K562 (cell line): ENCODE data around the gene ZNF865. TPM values are rescaled to one million over a fixed set of nuclear protein-coding genes. Genes with fewer than 3 reads are reported as not detected.
A peak's percentile ranks its signal among the peaks of the same experiment; 100 is the strongest.

Source experiments
- BCOR ChIP-seq: fragments of 450-650 bp; IDR thresholded peaks from 2 replicates; pipeline ENCODE4 v1.6.1; 2016
- CREM ChIP-seq: IDR thresholded peaks from 2 replicates; pipeline ENCODE4 v1.6.1; 2014; ENCODE audit warnings: antibody characterized with exemption, low read depth
- DMBX1 ChIP-seq: fragments of 250-450 bp; sonication (Bioruptor Pico); IDR thresholded peaks from 2 replicates; pipeline ENCODE4 v1.8.0; 2022; ENCODE audit warnings: inconsistent platforms, mild to moderate bottlenecking, moderate library complexity, borderline replicate concordance
- EP300 ChIP-seq: IDR thresholded peaks from 2 replicates; pipeline ENCODE4 v1.6.1; 2012; ENCODE audit warnings: low read length, improper control_type of control experiment
- FOXM1 ChIP-seq, 2 experiments: fragments of 450-650 bp in 1 of 2; sonication (generic) in 1 of 2; formaldehyde crosslinking in 1 of 2; IDR thresholded peaks; 2 replicates each; pipeline versions ENCODE4 v1.6.1 to v1.9.0; 2017 to 2022; ENCODE audit warnings: low read depth in 2 of 2, mild to moderate bottlenecking in 2 of 2, missing genetic modification reagents in 1 of 2, moderate library complexity in 1 of 2
- KLF16 ChIP-seq: IDR thresholded peaks from 2 replicates; pipeline ENCODE4 v1.6.1; 2016; ENCODE audit warnings: antibody characterized with exemption
- L3MBTL2 ChIP-seq: fragments of 450-650 bp; IDR thresholded peaks from 2 replicates; pipeline ENCODE4 v1.6.1; 2016; ENCODE audit warnings: mild to moderate bottlenecking, moderate library complexity
- LCOR ChIP-seq: sonication (generic); formaldehyde crosslinking; IDR thresholded peaks from 2 replicates; pipeline ENCODE4 v1.8.0; 2022; ENCODE audit warnings: mild to moderate bottlenecking, missing genetic modification reagents
- NCOA1 ChIP-seq: fragments of 450-650 bp; IDR thresholded peaks from 2 replicates; pipeline ENCODE4 v1.6.1; 2016; ENCODE audit warnings: low read depth
- NELFE ChIP-seq: IDR thresholded peaks from 2 replicates; pipeline ENCODE4 v1.6.1; 2011; ENCODE audit warnings: mild to moderate bottlenecking; ENCODE audit not compliant: insufficient read depth, insufficient read length
- PCBP2 ChIP-seq: fragments of 200-400 bp; formaldehyde crosslinking; IDR thresholded peaks from 2 replicates; pipeline ENCODE4 v1.6.1; 2018; ENCODE audit warnings: low read length, low read depth, mild to moderate bottlenecking, moderate library complexity; ENCODE audit not compliant: poor library complexity, severe bottlenecking
- POLR2A ChIP-seq: fragments of 450-650 bp; conservative IDR thresholded peaks from 2 replicates; pipeline ENCODE4 v1.6.1; 2016
- PRPF4 ChIP-seq: fragments of 200-400 bp; formaldehyde crosslinking; IDR thresholded peaks from one replicate; pipeline ENCODE4 v1.6.1; 2017; ENCODE audit warnings: low read length, low read depth, mild to moderate bottlenecking; ENCODE audit not compliant: insufficient read depth, poor library complexity, severe bottlenecking
- RHOXF2B ChIP-seq: fragments of 250-450 bp; sonication (Bioruptor Pico); conservative IDR thresholded peaks from 2 replicates; pipeline ENCODE4 v1.5.1; 2021
- SMAD1 ChIP-seq: fragments of 150-350 bp; IDR thresholded peaks from 2 replicates; pipeline ENCODE4 v1.6.1; 2014; ENCODE audit warnings: low read length, low read depth; ENCODE audit not compliant: partially characterized antibody
- SMC3 ChIP-seq: conservative IDR thresholded peaks from 2 replicates; pipeline ENCODE4 v1.6.1; 2011; ENCODE audit warnings: low read depth, low read length, improper control_type of control experiment; ENCODE audit not compliant: insufficient read depth
- SNIP1 ChIP-seq: fragments of 450-650 bp; IDR thresholded peaks from 2 replicates; pipeline ENCODE4 v1.7.1; 2017; ENCODE audit warnings: low read depth, mild to moderate bottlenecking
- TRIM24 ChIP-seq, 2 experiments: fragments of 450-650 bp; IDR thresholded peaks; 2 replicates each; pipeline ENCODE4 v1.6.1; 2016
- ZBTB8A ChIP-seq: fragments of 450-650 bp; IDR thresholded peaks from 2 replicates; pipeline ENCODE4 v1.6.1; 2018; ENCODE audit warnings: mild to moderate bottlenecking, moderate library complexity; ENCODE audit not compliant: partially characterized antibody
- ZNF124 ChIP-seq: sonication (generic); formaldehyde crosslinking; IDR thresholded peaks from 2 replicates; pipeline ENCODE4 v1.8.1; 2022; ENCODE audit warnings: missing genetic modification reagents
- ZNF140 ChIP-seq: fragments of 250-450 bp; sonication (Bioruptor Pico); IDR thresholded peaks from 2 replicates; pipeline ENCODE4 v1.8.0; 2021; ENCODE audit warnings: moderate library complexity, mild to moderate bottlenecking, inconsistent platforms
- ZNF57 ChIP-seq: fragments of 450-650 bp; formaldehyde crosslinking; IDR thresholded peaks from 2 replicates; pipeline ENCODE4 v1.4.0; 2020; ENCODE audit warnings: mild to moderate bottlenecking, moderate library complexity
- ZNF583 ChIP-seq: fragments of 250-450 bp; sonication (Bioruptor Pico); IDR thresholded peaks from 2 replicates; pipeline ENCODE4 v1.4.0; 2020
- ZNF644 ChIP-seq: fragments of 200-800 bp; sonication (Bioruptor generic); IDR thresholded peaks from 2 replicates; pipeline ENCODE4 v1.6.1; 2016; ENCODE audit warnings: low read depth, missing genetic modification characterization, missing compliant biosample characterization
- polyA plus RNA-seq, 8 experiments: library from polyadenylated mRNA; depleted of rRNA in 4 of 8; stranded (reverse) in 5 of 8; unstranded in 3 of 8; fragments of >200 nt; fragmentation: Nextera tagmentation in 2 of 8; fragmentation: Illumina TruSeq in 1 of 8; extraction: Ambion mirVana in 2 of 8; extraction: Trizol in 1 of 8; gene quantifications; 2 replicates each; pipeline versions ENCODE4 v1.2.1 to v1.2.3, GENCODE V29; 2011 to 2014; ENCODE audit warnings: inconsistent platforms in 1 of 8, missing spikeins in 1 of 8
- total RNA-seq, 7 experiments: library from RNA; depleted of rRNA in 6 of 7; stranded (reverse); fragments of >200 nt in 6 of 7; fragmentation: Illumina TruSeq in 2 of 7; extraction: Trizol in 2 of 7; gene quantifications; 2 replicates each; pipeline versions ENCODE4 v1.2.1 to v1.2.3, GENCODE V29; 2011 to 2021; ENCODE audit warnings: low replicate concordance in 1 of 7
- TF ChIP-seq, protein P1 (sequence below): fragments of 250-450 bp; sonication (Bioruptor Pico); IDR thresholded peaks from 2 replicates; pipeline ENCODE4 v1.8.0; 2022; ENCODE audit warnings: inconsistent platforms, mild to moderate bottlenecking, moderate library complexity, borderline replicate concordance
- TF ChIP-seq, protein P2 (sequence below): fragments of 450-650 bp; IDR thresholded peaks from 2 replicates; pipeline ENCODE4 v1.6.1; 2016; ENCODE audit warnings: low read depth, mild to moderate bottlenecking, moderate library complexity
- TF ChIP-seq, protein P3 (sequence below): fragments of 250-450 bp; sonication (Bioruptor Pico); IDR thresholded peaks from 2 replicates; pipeline ENCODE4 v1.5.0; 2021; ENCODE audit warnings: mild to moderate bottlenecking, moderate library complexity

ZNF865 gene
- total and polyA plus RNA-seq, 9 of the 15 experiments (the other 6 are each of a cell fraction or from before 2014, with no cell fraction given), result 0.40 to 18.8 (median 1.6) TPM; not detected in 2

DNA sequence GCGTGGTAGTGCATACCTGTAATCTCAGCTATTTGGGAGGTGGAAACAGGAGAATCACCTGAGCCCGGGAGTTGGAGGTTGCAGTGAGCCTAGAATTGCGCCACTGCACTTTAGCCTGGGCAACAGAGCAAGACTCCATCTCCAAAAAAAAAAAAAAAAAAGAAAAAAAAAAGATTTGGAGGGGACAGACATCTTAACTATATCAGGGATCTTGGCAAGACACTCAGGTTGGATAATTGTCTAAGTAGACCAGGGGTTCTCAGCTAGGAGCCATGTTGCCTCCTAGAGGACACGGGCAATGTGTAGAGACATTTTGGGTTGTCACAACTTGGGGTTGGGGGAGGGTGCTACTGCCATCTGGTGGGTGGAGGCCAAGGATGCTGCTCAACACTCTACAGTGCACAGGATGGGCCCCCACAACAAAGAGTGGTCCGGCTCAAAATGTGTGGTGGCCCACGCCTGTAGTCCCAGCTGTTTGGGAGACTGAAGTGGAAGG lies 33.5 kb downstream of the ZNF865 start (continued):
- TF ChIP-seq KLF16 (no peak), SMC3 (0 out of 2 replicates have a peak, but pooled peaks have one; percentile 14), LCOR (CRISPR knock-in tag) (peak; percentile 72), DMBX1 (CRISPR knock-in tag) (no peak), FOXM1 (IDR thresholded peaks at IDR 0.05; ENCODE audit: low read depth) (0 out of 2 replicates have a peak, but pooled peaks have one; percentile 20), FOXM1 (CRISPR knock-in tag; IDR thresholded peaks at IDR 0.05; ENCODE audit: low read depth) (no peak), ZNF583 (CRISPR knock-in tag) (no peak), CREM (0 out of 2 replicates have a peak, but pooled peaks have one; percentile 32), ZBTB8A (no peak), NELFE (no peak), PRPF4 (no peak), SNIP1 (peak; percentile 61; the same call in 1 of the 2 replicates), ZNF124 (CRISPR knock-in tag) (no peak), ZNF140 (CRISPR knock-in tag) (no peak), TRIM24 (IDR thresholded peaks at IDR 0.05) (0 out of 4 replicates have a peak, but pooled peaks of 1 of the 2 experiments have one; percentile 9), SMAD1 (no peak), L3MBTL2 (no peak), PCBP2 (no peak), ZNF57 (no peak), ZNF644 (tag) (0 out of 2 replicates have a peak, but pooled peaks have one; percentile 33), NCOA1 (no peak), POLR2A (no peak), RHOXF2B (no peak), BCOR (peak; percentile 65), EP300 (0 out of 2 replicates have a peak, but pooled peaks have one; percentile 26)
- TF ChIP-seq, protein P1, sequence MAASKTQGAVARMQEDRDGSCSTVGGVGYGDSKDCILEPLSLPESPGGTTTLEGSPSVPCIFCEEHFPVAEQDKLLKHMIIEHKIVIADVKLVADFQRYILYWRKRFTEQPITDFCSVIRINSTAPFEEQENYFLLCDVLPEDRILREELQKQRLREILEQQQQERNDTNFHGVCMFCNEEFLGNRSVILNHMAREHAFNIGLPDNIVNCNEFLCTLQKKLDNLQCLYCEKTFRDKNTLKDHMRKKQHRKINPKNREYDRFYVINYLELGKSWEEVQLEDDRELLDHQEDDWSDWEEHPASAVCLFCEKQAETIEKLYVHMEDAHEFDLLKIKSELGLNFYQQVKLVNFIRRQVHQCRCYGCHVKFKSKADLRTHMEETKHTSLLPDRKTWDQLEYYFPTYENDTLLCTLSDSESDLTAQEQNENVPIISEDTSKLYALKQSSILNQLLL, result no peak
- TF ChIP-seq, protein P2, sequence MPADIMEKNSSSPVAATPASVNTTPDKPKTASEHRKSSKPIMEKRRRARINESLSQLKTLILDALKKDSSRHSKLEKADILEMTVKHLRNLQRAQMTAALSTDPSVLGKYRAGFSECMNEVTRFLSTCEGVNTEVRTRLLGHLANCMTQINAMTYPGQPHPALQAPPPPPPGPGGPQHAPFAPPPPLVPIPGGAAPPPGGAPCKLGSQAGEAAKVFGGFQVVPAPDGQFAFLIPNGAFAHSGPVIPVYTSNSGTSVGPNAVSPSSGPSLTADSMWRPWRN, result no peak
- TF ChIP-seq, protein P3, sequence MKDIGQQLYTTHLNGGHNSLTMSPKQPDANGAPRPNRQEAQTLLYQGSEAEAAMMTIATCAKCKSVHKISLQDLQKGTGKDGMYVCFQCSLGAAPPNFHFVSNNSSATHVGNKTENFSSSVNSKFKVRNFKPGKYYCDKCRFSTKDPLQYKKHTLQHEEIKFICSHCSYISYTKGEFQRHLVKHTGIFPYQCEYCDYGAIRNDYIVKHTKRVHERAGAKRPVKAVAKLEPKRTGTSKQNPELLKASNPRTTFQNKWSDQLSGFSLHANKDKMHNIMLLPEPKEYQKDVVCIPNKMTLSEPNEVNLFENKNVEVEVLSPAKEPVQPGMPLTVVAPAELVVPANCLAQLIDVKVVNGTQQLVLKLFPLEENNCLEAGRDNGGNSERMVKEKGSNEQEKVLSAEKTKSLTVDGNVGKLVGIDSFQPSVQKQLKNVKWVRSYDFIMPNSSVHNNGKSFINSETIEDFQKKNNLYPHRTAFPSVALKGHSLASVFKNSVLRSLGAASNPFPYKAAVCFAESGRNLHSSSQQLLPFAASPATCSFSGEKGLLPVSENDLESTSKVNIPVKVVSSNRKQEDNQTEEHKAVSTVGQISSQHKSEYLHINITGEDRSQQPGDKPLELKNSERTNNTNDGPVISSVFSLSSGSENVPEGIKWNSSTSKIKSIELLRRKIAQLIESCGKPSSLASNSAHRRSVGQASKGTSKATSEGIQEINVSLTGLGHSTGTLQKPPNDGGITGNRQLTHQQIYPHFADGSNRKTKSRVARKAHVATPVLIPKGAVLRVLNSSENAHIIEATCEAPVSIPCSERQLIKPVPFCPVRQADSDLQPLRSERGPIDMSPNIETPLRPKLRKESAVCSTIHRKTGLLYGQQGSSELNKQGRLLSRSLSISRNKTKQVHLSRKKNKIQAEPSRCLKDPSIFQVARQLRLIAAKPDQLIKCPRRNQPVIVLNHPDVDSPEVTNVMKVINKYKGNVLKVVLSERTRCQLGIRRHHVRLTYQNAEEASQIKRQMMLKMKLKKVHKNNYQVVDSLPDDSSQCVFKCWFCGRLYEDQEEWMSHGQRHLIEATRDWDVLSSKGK (CRISPR knock-in tag), result no peak
